Thyroid gland (tissue), 4 donors: ENCODE results near the gene WDFY1. TPM values are rescaled to one million over a fixed set of nuclear protein-coding genes. Genes with fewer than 3 reads are reported as not detected.

Source experiments
- DNase-seq, 2 donors: peaks; one replicate each; pipeline ENCODE4 v3.0.0-alpha.2; 2019
- H3K27ac ChIP-seq, 3 donors: fragments of 200-600 bp; sonication (generic); 1 replicate in 2 of 3; 2 replicates in 1 of 3; pipeline ENCODE4 v1.5.1; 2016 to 2019; ENCODE audit warnings: mild to moderate bottlenecking in 1 of 3, moderate library complexity in 1 of 3
- H3K27me3 ChIP-seq: fragments of 200-600 bp; sonication (generic); one replicate; pipeline ENCODE4 v1.5.1; 2019
- H3K36me3 ChIP-seq, 2 donors: fragments of 200-600 bp; sonication (generic); one replicate each; pipeline ENCODE4 v1.5.1; 2016 to 2019
- H3K4me1 ChIP-seq, 2 donors: fragments of 200-600 bp; sonication (generic); one replicate each; pipeline ENCODE4 v1.5.1; 2017 to 2019
- H3K4me3 ChIP-seq, 3 donors: fragments of 200-600 bp; sonication (generic); replicated peaks in 1 of 3; 1 replicate in 2 of 3; 2 replicates in 1 of 3; pipeline ENCODE4 v1.5.1; 2016; ENCODE audit warnings: mild to moderate bottlenecking in 1 of 3
- H3K9me3 ChIP-seq: fragments of 200-600 bp; sonication (generic); one replicate; pipeline ENCODE4 v1.5.1; 2017
- CTCF ChIP-seq, 6 experiments: fragments of 200-600 bp in 3 of 6; fragments of 450-650 bp in 3 of 6; sonication (generic) in 3 of 6; IDR thresholded peaks; one replicate each; pipeline ENCODE4 v1.5.1; 2016 to 2019; ENCODE audit warnings: antibody characterized with exemption in 6 of 6, mild to moderate bottlenecking in 2 of 6, inconsistent platforms in 1 of 6, moderate library complexity in 1 of 6
- POLR2A ChIP-seq, 2 donors: fragments of 450-650 bp; IDR thresholded peaks; one replicate each; pipeline ENCODE4 v1.6.1; 2017; ENCODE audit warnings: antibody characterized with exemption in 2 of 2, mild to moderate bottlenecking in 2 of 2, moderate library complexity in 1 of 2
- WGBS, 2 donors: methylation state at CpG; one replicate each; pipeline ENCODE4 v1.1.5; 2017; 5-methylcytosine and 5-hydroxymethylcytosine counted together
- intact Hi-C: fragments of 100-400 bp; cut with DNase I; formaldehyde crosslinking; loops from one replicate; pipeline ENCODE4 v1.15.1; 2023
- total RNA-seq, 4 donors: library from RNA; depleted of rRNA; stranded (reverse); fragments of >200 nt; gene quantifications; one replicate each; pipeline ENCODE4 v1.2.3, GENCODE V29; 2016

WDFY1 gene
- total RNA-seq, 4 donors from 2014 or later = 49.4 to 87.7 (median 59.6) TPM

- DNase-seq = no peak
- Histone ChIP-seq H3K27me3 (no peaks in the 10 kb centered on the region), H3K27ac (peak overlapping the region in 1 of 3 donors; percentile 18), H3K4me1 (peaks cover 20 to 44% of the 10 kb centered on the region in 2 donors), H3K9me3 (no peaks in the 10 kb centered on the region), H3K36me3 (no peaks in the 10 kb centered on the region), H3K4me3 (no peak overlapping the region)
- WGBS, 2 donors = 35 to 47% methylated on average over 6 of the region's 6 CpGs
- intact Hi-C loops = no loop called here
- no peak for TF ChIP-seq CTCF (IDR thresholded peaks at IDR 0.05)
Measured at GRCh38 chr2:223932816-223933800, 12.0 kb downstream of the WDFY1 start.

DNA sequence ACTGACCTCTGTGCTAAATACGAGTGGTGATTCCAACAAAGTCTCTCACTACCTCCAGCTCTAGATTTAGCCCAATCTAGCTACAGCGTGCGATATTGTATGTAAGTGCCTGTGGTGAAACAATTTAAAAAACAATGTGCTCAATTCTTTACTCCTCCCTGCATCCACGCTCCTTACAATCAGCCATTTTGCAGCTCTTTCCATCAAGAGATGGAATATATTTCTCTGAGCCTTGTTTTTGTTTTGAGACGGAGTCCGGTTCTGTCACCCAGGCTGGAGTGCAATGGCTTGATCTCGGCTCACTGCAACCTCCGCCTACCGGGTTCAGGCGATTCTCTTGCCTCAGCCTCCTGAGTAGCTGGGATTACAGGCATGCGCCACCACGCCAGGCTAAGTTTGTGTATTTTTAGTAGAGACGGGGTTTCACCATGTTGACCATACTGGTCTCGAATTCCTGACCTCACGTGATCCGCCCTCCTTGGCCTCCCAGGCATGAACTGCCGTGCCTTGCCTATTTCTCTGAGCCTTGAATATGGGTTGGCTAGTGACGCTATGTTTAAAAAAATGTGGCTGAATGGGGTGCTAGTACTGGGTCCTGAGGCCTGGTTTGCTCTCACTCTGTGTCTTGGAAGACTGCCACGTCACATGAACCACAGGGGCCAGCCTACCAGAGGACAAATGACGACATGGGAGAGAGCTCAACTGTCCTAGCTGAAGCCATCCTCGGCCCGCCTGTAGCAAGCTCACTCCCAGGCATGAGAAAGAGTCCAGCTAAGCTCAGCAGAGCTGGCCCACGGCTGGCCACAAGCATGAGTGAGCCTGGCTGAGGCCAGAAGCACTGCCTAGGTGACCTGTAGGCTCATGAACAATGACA lies 14.8 kb downstream of the WDFY1 start:
- peak; percentile 43 to 46 for DNase-seq
- no peak for TF ChIP-seq CTCF (IDR thresholded peaks at IDR 0.05)
- no peak for TF ChIP-seq POLR2A (IDR thresholded peaks at IDR 0.05)
- WGBS, 2 donors = 76 to 78% methylated on average over 23 of the region's 23 CpGs
- no peak overlapping the region for H3K4me3 ChIP-seq
- H3K27me3 ChIP-seq = no peaks in the 10 kb centered on the region
- H3K9me3 ChIP-seq = no peaks in the 10 kb centered on the region
- no peaks in the 10 kb centered on the region for H3K36me3 ChIP-seq
- H3K4me1 ChIP-seq = peaks cover 6 to 23% of the 10 kb centered on the region in 2 donors
- intact Hi-C loops = no loop called here
- H3K27ac ChIP-seq = no peak overlapping the region

GRCh38 chr2:223929571-223930102 lies 15.5 kb downstream of the WDFY1 start:
- no peaks in the 10 kb centered on the region for H3K36me3 ChIP-seq
- no peak for DNase-seq
- H3K27me3 ChIP-seq = no peaks in the 10 kb centered on the region
- H3K9me3 ChIP-seq = no peaks in the 10 kb centered on the region
- intact Hi-C loops = no loop called here
- no peak for TF ChIP-seq POLR2A (IDR thresholded peaks at IDR 0.05)
- no peak for TF ChIP-seq CTCF (IDR thresholded peaks at IDR 0.05)
- peaks cover 6 to 16% of the 10 kb centered on the region in 2 donors for H3K4me1 ChIP-seq
- WGBS, 2 donors = 73 to 76% methylated on average over 4 of the region's 4 CpGs
- no peak overlapping the region for H3K27ac ChIP-seq
- no peak overlapping the region for H3K4me3 ChIP-seq

DNA sequence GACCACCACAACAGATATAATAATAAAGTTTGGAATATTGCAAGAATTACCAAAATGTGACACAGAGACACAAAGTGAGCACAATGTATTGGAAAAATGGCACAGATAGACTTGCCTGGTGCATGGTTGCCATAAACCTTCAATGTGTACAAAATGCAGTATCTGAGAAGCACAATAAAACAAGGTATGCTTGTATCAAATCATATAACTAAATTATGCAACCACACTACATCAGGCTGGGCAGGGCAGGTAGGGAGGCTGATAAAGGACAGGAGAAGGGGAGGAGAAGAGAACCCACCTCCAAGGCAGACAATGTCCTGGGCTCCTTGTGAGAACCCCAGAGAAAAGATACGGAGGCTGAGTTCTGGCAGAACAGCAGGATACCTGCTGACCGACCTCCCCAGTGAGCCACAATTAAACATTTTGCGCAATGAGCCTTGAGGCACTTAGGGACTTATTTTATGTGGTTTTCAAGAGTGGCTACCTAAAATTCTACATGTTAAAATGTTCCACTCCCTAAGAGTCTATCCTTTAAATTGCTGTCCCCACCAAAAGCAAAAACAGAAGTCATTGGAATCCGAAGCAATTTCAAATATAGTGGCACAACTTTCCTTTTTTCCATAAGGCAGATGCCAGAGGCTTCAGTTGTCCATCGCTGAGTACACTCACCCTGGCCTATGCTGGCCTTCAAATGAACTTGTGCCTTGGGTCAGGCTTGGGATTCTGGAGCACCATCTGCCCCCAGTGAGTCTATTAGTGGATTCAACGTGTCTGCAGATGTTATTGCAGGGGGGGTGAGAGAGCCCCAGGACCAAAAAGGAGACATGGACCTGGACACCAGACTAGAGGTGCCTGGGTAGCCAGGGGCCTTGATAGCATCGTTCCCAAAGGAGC lies 16.8 kb downstream of the WDFY1 start:
- no peak for TF ChIP-seq POLR2A (IDR thresholded peaks at IDR 0.05)
- TF ChIP-seq CTCF (IDR thresholded peaks at IDR 0.05) = no peak
- Histone ChIP-seq H3K9me3 (no peaks in the 10 kb centered on the region), H3K27me3 (no peaks in the 10 kb centered on the region), H3K27ac (no peak overlapping the region), H3K36me3 (no peaks in the 10 kb centered on the region), H3K4me1 (peaks cover 6 to 12% of the 10 kb centered on the region in 2 donors), H3K4me3 (no peak overlapping the region)
- intact Hi-C loops = no loop called here
- WGBS, 2 donors = 92 to 97% methylated on average over 7 of the region's 7 CpGs
- DNase-seq = no peak
